Aorta (tissue), 5 donors: ENCODE measurements around the gene LRRC72. TPM values are rescaled to one million over a fixed set of nuclear protein-coding genes. Genes with fewer than 3 reads are reported as not detected.
"Not testable (repeated sequence)": the region's sequence is repeated elsewhere in the genome, so short reads cannot be mapped to it uniquely, and the experiment has no call there.

ENCODE experiments used
- ATAC-seq: fragments of 200-7000 bp; cut with Tn5 transposase; one replicate; pipeline ENCODE4 v1.9.1; 2022; ENCODE audit warnings: moderate library complexity; ENCODE audit not compliant: low FRiP score
- DNase-seq, 2 donors: peaks; one replicate each; pipeline ENCODE4 v3.0.0-alpha.2; 2020
- H3K27ac ChIP-seq, 2 donors: one replicate each; pipeline ENCODE4 v1.5.1; 2013; ENCODE audit warnings: low read length in 2 of 2, mild to moderate bottlenecking in 2 of 2, moderate library complexity in 2 of 2, control low read depth in 1 of 2, inconsistent platforms in 1 of 2, low read depth in 1 of 2
- H3K27me3 ChIP-seq, 2 donors: one replicate each; pipeline ENCODE4 v1.6.1; 2013; ENCODE audit warnings: control low read depth in 1 of 2, low read length in 1 of 2, mild to moderate bottlenecking in 1 of 2, moderate library complexity in 1 of 2; ENCODE audit not compliant: insufficient read depth in 2 of 2, control insufficient read depth in 1 of 2
- H3K36me3 ChIP-seq, 2 donors: one replicate each; pipeline ENCODE4 v1.6.1; 2013; ENCODE audit warnings: control low read depth in 1 of 2, low read length in 1 of 2, mild to moderate bottlenecking in 1 of 2; ENCODE audit not compliant: insufficient read depth in 2 of 2, control insufficient read depth in 1 of 2
- H3K4me1 ChIP-seq, 2 donors: one replicate each; pipeline ENCODE4 v1.6.1; 2013; ENCODE audit warnings: low read length in 2 of 2, control low read depth in 1 of 2, mild to moderate bottlenecking in 1 of 2, moderate library complexity in 1 of 2; ENCODE audit not compliant: insufficient read depth in 2 of 2, control insufficient read depth in 1 of 2
- H3K4me3 ChIP-seq, 2 donors: one replicate each; pipeline ENCODE4 v1.5.1; 2013; ENCODE audit warnings: low read length in 2 of 2, control low read depth in 1 of 2, mild to moderate bottlenecking in 1 of 2
- H3K9me3 ChIP-seq: one replicate; pipeline ENCODE4 v1.6.1; 2013; ENCODE audit warnings: mild to moderate bottlenecking, low read length; ENCODE audit not compliant: control insufficient read depth
- WGBS, 2 donors: extraction: QIAGEN DNeasy Blood & Tissue Kit; methylation state at CpG; one replicate each; pipeline ENCODE4 v1.1.7; 2013; 5-methylcytosine and 5-hydroxymethylcytosine counted together
- intact Hi-C, 2 donors: fragments of 100-400 bp; cut with DNase I; formaldehyde crosslinking; loops; one replicate each; pipeline versions ENCODE4 v1.14.2 to v1.15.0; 2022
- polyA plus RNA-seq, 2 donors: library from polyadenylated mRNA; stranded (reverse); fragments of 200-250 nt; gene quantifications; one replicate each; pipeline ENCODE4 v1.2.3, GENCODE V29; 2013
- total RNA-seq, 2 donors: library from RNA; stranded (reverse); fragmentation: NEBNext Ultra II Directional; extraction: Animal tissue kit (Norgen Biotek cat#: 25700); gene quantifications; one replicate each; pipeline ENCODE4 v1.2.1, GENCODE V29; 2021
- donor health status: healthy with polysubstance abuse.
- donor health status: Bipolar disorder and iron deficiency.
- donor health status: DM: no; HTN: no; CAD: no.
- donor health status: DM: no; HTN: no; CAD: no.
- donor health status: DM: yes; HTN: yes; CAD: no.

LRRC72 gene
- total and polyA plus RNA-seq, 4 donors: not detected

- DNase-seq: no peak
- H3K36me3 ChIP-seq: no peaks in the 10 kb centered on the region
- H3K27me3 ChIP-seq: no peaks in the 10 kb centered on the region
- no peaks in the 10 kb centered on the region for H3K9me3 ChIP-seq
- no peaks in the 10 kb centered on the region for H3K4me1 ChIP-seq
- 71 to 82% methylated on average over 4 of the region's 4 CpGs for WGBS, 2 donors
- no peak overlapping the region for H3K27ac ChIP-seq
- no peak overlapping the region for H3K4me3 ChIP-seq
- intact Hi-C loops: no loop called here
- ATAC-seq: no peak
These were observed 31.5 kb upstream of the LRRC72 start for GRCh38 chr7:16494955-16495719.

GRCh38 chr7:16498122-16498521 is 28.5 kb upstream of the LRRC72 start:
- no peaks in the 10 kb centered on the region for H3K36me3 ChIP-seq
- intact Hi-C loops: no loop called here
- H3K27me3 ChIP-seq: no peaks in the 10 kb centered on the region
- H3K9me3 ChIP-seq: peaks cover 1% of the 10 kb centered on the region
- DNase-seq (no peak), ATAC-seq (no peak)
- 88 to 89% methylated on average over 2 of the region's 2 CpGs for WGBS, 2 donors
- H3K4me1 ChIP-seq: no peaks in the 10 kb centered on the region
- H3K4me3 ChIP-seq: no peak overlapping the region
- H3K27ac ChIP-seq: no peak overlapping the region

- Histone ChIP-seq H3K27ac (no peak overlapping the region), H3K27me3 (no peaks in the 10 kb centered on the region), H3K4me3 (no peak overlapping the region), H3K4me1 (no peaks in the 10 kb centered on the region), H3K9me3 (peaks cover 1% of the 10 kb centered on the region), H3K36me3 (no peaks in the 10 kb centered on the region)
- WGBS, 2 donors: 93 to 98% methylated on average over 19 of the region's 19 CpGs
- intact Hi-C loops: no loop called here
- ATAC-seq (no peak), DNase-seq (no peak)
These were observed 24.3 kb upstream of the LRRC72 start for GRCh38 chr7:16502303-16502702.

GRCh38 chr7:16504019-16504418 is 22.6 kb upstream of the LRRC72 start:
- Histone ChIP-seq H3K36me3 (no peaks in the 10 kb centered on the region), H3K27ac (no peak overlapping the region), H3K9me3 (peaks cover 1% of the 10 kb centered on the region), H3K4me3 (no peak overlapping the region), H3K27me3 (no peaks in the 10 kb centered on the region), H3K4me1 (no peaks in the 10 kb centered on the region)
- ATAC-seq: no peak
- no peak for DNase-seq
- intact Hi-C loops: no loop called here
- WGBS, 2 donors: 78 to 81% methylated on average over 6 of the region's 6 CpGs

- H3K36me3 ChIP-seq, DNase-seq, H3K4me1 ChIP-seq, ATAC-seq, H3K4me3 ChIP-seq, H3K9me3 ChIP-seq, H3K27me3 ChIP-seq, H3K27ac ChIP-seq, intact Hi-C loops: not testable (repeated sequence)
- 83 to 97% methylated on average over 5 of the region's 5 CpGs for WGBS, 2 donors
These were observed 20.2 kb upstream of the LRRC72 start for GRCh38 chr7:16506422-16506821.

- H3K36me3 ChIP-seq: no peaks in the 10 kb centered on the region
- no peak overlapping the region for H3K4me3 ChIP-seq
- ATAC-seq (no peak), DNase-seq (no peak)
- no peaks in the 10 kb centered on the region for H3K4me1 ChIP-seq
- H3K9me3 ChIP-seq: no peaks in the 10 kb centered on the region
- intact Hi-C loops: no loop called here
- H3K27ac ChIP-seq: no peak overlapping the region
- no peaks in the 10 kb centered on the region for H3K27me3 ChIP-seq
These were observed 16.8 kb upstream of the LRRC72 start for GRCh38 chr7:16509829-16510228.

GRCh38 chr7:16511314-16511713 is 15.3 kb upstream of the LRRC72 start:
- Histone ChIP-seq H3K4me3 (no peak overlapping the region), H3K4me1 (no peaks in the 10 kb centered on the region), H3K36me3 (no peaks in the 10 kb centered on the region), H3K27ac (no peak overlapping the region), H3K9me3 (no peaks in the 10 kb centered on the region), H3K27me3 (no peaks in the 10 kb centered on the region)
- DNase-seq (no peak), ATAC-seq (no peak)
- 86 to 87% methylated on average over 5 of the region's 5 CpGs for WGBS, 2 donors
- intact Hi-C loops: no loop called here

- no peak for ATAC-seq
- 89 to 96% methylated on average over 7 of the region's 7 CpGs for WGBS, 2 donors
- H3K4me1 ChIP-seq: no peaks in the 10 kb centered on the region
- no peaks in the 10 kb centered on the region for H3K36me3 ChIP-seq
- intact Hi-C loops: no loop called here
- H3K9me3 ChIP-seq: no peaks in the 10 kb centered on the region
- no peak overlapping the region for H3K4me3 ChIP-seq
- H3K27ac ChIP-seq: no peak overlapping the region
- DNase-seq: no peak
- no peaks in the 10 kb centered on the region for H3K27me3 ChIP-seq
These were observed 14.5 kb upstream of the LRRC72 start for GRCh38 chr7:16512097-16512496.

- H3K27ac ChIP-seq: no peak overlapping the region
- no peaks in the 10 kb centered on the region for H3K4me1 ChIP-seq
- H3K27me3 ChIP-seq: no peaks in the 10 kb centered on the region
- no peaks in the 10 kb centered on the region for H3K9me3 ChIP-seq
- intact Hi-C loops: no loop called here
- DNase-seq: no peak
- 78 to 84% methylated on average over 1 of the region's 1 CpG for WGBS, 2 donors
- no peak overlapping the region for H3K4me3 ChIP-seq
- ATAC-seq: no peak
- no peaks in the 10 kb centered on the region for H3K36me3 ChIP-seq
These were observed 12.4 kb upstream of the LRRC72 start for GRCh38 chr7:16514271-16514670.
